Measurements from ENCODE around the gene DNMT3A.

Gene DNMT3A

DNA sequence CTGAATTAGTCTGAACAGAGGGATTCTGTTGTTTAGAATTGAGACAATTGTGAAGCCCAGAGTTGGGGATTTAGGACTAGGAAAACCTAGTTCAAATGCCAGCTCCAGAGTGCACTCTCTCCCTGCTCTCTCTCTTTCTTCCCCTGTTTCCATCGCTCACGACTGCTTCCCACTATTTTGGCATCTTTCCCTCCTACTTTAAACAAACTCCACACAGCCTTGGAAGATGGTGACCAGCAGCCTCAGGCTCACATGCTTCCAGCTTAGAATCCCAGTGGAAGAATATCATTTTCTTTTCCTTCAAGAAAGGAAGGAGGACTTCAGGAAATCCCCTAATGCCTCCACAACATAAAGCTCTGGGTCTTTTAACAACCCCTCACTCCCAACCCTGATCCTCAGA lies 6.1 kb upstream of the DNMT3A start:
- DNase-seq (ENCODE audit: low read depth in 2 of 3, low spot score in 1 of 3): no peak

DNA sequence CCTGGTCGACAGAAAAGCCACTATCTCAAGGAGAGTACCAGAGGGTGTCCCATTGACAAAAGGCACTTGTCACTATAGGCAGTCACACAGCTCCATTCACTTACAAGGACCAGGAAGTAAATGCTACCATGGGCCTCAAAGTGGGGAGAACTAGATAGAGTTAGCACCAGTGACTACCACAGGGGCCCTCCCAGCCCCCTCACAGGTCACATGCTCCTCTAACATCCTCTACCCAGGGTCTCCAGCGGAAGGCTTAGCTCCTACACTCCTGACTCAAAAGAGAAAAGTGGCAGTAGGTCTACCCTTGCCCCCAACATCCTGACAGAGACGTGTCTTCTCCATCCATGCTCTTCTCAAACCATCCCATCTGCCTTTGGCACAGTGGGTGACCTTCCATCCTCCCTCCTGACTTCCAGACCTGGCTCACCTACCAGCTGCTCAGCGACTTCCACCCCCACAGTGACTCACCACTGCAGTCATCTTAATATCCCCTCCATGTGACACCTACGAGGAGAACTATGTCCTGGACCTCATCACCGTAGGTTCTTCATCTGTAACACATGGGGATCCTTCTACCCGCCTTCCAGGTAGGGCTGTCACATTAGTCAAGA lies 5.6 kb upstream of the DNMT3A start:
- no peak for DNase-seq (ENCODE audit: low read depth in 2 of 3, low spot score in 1 of 3)

DNA sequence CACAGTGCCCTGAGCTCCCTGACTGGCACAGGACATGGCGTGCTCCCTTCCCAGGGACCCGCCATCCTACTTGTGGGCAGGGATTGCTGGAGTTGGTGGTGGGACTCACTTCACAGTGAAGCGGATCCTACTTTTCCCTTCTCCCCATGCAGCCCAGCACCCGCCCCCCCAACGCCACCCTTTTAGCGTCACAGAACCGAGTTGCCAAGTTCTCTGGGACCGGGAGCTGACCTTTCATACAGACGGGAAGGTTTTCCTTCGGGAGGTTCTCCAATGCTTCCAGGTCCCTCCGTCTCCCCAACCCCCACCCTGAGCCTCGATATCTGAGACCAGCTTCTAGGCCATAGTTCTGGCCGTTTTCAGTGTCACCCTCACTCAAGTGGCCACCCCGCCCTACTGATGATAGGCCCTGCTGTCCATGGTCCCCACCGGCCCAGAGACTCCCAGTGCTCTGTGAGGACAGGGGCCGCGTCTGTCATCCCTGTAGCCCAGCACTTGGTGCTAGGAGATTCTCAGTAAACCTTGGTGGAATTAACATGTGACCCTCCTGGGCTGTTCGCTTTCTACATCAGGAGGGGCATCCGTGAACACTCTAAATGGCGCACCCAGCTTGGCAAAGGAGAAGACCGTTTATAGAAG lies 1.6 kb upstream of the DNMT3A start:
- DNase-seq (ENCODE audit: low read depth in 2 of 3, low spot score in 1 of 3): no peak

DNA sequence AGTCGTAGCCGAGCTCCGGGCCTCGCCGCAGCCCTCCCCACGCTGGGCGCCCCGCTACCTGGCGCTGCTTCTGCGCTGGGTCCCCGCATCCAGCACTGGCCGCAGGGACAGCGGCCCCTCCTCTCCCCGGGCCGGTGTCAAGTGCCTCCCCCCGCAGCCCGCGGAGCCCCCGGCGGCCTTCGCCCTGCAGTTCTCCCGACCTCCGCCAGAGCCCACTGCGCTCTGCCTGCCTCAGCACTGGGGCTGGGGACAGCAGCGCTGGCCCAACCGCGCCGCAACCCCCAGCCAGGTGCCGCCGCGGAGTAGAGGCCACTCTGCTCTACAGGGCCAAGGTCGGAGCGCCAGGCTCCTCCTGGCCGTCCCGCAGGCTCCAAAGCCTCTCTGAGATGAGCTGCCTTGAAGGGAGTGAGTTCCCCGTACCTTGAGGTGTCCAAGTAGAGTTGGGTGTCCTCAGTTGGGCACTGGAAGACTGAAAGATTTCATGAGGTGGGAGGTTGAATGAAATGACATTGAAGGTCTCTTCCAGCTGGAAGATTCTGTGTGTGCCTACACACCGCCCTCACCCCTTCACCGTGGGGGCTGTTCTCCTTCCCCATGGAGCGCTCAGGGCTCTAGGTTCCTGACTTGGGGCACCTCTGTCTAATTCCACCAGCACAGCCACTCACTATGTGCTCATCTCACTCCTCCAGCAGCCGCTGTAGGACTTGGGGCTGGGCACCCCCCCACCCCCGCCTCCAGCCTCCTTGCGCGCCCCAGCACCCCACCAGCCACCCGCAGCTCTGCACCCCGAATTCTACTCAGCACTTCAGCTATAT lies 854 bp upstream of the DNMT3A start:
- peak; percentile 64 to 70 (median 70) for DNase-seq (ENCODE audit: low read depth in 2 of 3, low spot score in 1 of 3)

DNA sequence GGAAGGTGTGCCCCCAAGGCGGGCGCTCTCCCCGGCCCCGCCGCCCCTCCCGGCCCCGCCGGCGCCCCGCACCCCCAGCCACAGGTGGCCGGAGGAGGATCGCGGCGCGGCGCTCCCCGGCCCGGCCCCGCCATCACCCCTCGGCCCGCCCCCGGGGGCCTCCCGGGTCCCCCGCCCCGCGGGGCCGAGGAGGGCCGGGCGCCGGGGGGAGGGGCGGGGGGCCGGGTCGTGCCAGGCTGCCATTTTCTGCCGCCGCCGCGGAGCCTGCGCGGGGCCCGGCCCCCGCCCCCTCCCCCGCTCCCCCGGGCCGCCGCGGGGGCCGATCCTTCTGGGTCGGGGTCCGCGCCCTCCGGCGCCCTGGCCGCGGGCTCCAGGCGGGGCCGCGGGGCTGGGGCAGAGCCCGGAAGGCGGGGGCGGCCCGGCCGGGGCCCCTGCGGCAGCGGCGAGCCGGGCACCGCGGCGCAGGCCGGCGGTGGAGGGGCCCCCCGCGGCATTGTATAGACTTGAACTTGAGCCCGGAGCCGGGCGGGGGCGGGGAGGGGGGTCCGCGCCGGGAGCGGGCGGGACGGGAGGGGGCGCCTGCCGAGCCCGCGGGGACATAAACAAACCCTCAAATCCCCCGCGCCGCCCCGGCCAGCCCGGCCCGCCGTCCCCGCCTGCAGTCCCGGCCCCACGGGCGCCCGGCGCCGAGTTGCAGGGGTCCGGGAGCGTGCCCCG lies 556 bp downstream of the DNMT3A start:
- DNase-seq (ENCODE audit: low read depth in 2 of 3, low spot score in 1 of 3): no peak

DNA sequence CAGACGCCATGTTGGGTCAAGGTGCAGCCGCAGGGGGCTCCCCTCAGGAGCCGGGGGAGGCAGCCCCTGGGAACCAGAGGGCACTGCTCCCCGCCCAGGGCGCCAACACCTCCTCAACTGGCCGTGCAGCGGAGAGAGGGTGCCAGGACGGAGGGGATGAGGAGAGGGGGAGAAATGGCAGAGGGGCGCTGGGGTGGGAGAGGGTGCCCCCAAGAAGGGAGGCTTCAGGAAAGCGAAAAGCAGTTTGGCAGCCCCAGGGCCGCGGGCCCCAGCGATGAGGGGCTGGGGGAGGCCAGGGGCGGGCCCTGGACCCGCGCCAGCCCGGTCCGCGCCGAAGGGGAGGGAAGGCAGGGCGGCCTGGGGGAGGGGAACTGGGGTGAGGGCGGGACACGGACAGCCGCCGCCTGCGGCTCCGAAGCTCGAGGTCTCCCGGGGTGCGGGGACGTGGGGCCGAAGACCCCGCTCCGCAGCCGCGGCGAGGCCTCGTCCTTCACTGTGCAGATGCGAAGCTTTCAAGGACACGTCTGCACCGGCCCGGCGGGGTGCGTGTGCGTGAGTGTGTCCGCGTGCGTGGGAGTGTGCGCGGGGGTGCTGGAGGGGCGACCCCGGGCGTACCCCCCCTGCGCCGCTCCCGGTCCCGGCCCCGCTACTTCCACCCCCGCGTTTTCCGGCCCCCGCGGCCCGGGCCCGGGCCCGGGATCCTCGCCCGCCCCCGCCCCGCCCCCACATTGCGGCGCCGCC lies 1.4 kb downstream of the DNMT3A start:
- no peak for DNase-seq (ENCODE audit: low read depth in 2 of 3, low spot score in 1 of 3)

DNA sequence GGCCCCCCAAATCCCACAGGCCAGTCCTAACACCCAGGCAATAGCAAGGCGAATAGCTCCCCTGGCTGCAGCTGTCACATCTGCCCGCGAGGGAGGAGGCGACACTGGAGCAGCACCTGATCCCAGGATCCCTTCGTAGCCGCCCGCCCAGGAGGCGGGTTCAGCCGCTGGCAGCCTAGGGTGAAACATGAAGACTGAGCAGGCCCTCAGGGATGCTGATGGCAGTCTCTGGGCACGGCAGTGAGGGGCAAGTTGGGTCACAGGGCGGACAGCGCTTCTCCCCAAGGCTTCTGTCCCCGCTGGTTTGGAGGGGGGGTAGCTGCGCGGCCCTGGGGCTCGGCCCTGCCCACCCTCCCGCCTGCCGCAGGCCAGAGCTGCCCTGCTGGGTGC lies 1.9 kb downstream of the DNMT3A start:
- no peak for DNase-seq (ENCODE audit: low read depth in 2 of 3, low spot score in 1 of 3)

DNA sequence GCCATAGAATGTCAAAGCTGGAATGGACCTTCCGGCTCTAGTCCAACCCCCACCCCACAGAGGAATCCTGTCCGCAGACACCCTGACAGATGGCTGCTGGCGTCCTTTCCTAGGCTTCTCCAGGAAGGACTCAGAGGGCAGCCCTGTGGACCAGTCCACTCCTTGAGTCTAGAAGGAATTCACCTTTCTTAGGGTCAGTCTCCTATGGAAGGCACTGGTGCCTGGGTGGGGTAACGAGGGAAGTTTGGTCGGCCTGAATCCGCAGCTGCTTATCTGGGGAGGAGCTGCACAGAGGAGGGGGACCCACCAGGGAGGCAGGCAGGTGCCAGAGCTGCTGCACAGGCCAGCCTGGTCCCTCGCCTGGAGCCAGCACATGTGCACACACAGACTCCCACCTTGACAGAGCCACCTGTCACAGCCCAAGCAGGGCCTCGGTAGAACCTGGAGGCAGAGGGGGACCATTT lies 2.5 kb downstream of the DNMT3A start:
- DNase-seq (ENCODE audit: low read depth in 2 of 3, low spot score in 1 of 3): no peak

DNA sequence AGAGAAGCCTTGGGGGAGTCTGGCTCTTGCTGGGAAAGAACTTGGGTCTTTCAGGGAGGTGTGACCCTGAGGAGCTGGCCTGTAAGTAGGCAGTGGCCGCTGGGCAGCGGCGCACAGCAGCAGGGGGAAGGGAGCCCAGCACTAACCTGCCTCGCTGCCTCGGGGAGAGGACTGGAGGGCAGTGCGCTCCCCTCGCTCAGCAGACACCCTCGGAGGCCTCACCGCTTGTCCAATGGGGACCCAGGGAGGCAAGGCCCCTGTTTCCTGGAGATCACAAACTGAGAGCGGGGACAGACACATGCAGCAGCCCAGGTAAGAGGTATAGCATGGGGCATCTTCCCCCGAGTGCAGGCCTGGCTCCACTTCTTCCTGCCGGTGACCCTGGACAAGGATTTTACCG lies 3.3 kb downstream of the DNMT3A start:
- DNase-seq (ENCODE audit: low read depth in 2 of 3, low spot score in 1 of 3): no peak

DNA sequence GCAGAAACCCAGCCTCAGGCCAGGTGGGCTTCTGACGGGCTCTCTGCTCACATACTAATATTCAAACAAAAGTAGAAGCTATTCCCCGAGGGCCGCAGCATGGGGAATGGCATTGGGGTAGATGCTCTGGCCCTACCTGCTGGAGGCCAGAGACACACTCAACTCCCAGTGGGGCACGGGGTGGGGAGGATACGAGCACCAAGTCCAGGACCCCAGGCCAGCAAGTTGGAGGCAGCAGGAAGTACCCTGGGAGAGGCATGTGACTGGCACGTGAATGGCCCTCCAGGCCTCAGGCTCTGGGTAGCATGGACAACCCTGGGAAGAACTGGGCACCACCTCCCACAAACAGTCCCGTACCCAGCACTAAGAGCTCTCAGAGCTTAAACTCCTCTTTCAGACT lies 3.8 kb downstream of the DNMT3A start:
- no peak for DNase-seq (ENCODE audit: low read depth in 2 of 3, low spot score in 1 of 3)

DNA sequence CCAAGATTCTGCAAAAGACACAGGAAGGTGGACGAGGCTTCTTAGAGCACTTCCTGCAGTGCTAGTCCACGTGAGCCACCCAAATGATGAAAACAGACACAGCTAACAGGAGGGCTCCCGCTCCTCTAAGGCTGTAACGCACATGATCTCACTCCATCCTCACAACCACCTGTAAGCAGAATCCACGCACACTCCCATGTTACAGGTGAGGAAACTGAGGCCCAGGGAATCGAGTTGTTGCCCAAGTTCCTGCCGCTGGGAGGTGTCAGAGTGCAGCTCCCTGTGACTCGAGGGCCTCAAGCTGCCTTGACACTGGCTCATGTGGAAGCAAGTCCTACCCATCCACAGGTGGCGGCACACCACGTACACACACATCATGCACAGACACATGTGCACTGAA lies 4.4 kb downstream of the DNMT3A start:
- DNase-seq (ENCODE audit: low read depth in 2 of 3, low spot score in 1 of 3): no peak

DNA sequence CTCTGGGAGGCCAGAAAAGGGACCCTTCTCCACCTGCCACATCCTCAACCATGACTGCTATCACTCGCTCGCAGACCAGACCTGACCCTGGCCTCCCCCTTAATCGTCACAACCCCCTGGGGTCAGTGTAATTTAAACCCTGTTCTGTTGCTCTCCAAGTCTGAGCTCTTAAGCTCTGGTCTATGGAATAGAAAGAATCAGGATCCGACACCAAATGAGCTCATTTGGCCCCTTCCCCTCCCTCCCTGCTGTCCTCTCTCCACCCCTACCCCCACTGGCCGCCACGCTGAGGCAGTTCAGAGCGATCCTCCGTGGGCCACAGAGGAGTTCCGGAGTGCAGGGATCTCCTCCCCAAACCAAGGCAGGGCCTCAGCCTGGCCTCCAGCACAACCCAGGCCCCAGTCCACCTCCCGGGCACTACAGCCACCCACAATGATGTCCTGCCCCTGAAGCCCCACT lies 5.3 kb downstream of the DNMT3A start:
- no peak for DNase-seq (ENCODE audit: low read depth in 2 of 3, low spot score in 1 of 3)

DNA sequence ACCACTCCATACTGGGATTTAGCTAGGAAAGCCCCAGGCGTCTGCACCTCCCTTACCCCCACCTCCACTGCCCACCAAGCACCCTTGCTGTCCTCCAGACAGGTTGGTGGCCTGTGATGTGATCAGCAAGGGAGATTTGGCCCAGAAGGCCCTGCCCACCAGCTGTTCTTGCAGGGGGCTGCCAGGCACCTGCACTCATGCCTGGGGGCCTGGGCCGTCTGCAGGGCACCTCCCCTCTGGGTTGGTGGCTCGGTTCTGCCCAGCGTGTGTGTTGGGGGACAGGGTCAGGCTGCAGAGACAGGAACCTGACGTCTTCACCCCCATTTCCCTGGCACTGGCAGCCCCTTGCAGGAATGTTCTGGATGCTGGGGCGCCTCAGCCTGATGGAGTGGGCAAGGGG lies 5.8 kb downstream of the DNMT3A start:
- DNase-seq (ENCODE audit: low read depth in 2 of 3, low spot score in 1 of 3): no peak

DNA sequence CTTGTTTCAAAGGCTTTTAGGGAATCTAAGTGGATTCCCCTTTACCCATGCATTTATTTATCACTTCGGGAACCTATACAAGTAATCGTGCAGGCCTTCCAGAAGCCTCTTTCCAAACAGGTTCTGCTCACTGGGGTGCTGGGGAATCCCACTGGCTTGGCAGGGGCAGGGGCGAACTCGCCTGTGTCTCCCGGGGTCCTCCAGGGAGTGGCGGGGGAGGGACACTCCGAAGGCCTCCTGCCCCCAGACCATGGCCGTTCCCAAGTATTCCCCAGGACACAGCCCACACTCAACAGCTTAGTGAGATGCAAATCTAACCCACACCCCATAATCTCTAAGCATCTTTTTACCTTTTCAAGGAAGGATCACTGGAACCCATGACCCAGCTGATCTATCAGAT lies 6.5 kb downstream of the DNMT3A start:
- DNase-seq (ENCODE audit: low read depth in 2 of 3, low spot score in 1 of 3): no peak

DNA sequence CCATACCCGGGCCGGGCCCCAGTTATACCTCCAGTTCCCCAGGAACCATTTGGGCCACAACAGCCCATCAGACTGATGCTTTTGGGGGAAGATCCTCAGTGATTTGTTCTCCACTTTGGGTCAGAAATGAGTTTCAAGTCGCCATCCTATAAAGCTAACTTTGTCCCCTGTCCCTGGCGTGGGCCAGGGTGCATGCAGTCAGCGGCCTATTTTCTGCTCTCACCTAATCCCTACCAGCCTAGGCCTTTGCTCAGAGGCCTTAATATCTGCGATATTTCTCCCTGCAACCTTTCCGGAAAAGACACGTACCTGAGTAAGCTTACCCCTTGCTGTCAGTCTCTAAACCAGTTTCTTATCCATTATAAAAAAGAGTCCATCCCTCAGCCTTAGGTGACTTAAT lies 7.2 kb downstream of the DNMT3A start:
- no peak for DNase-seq (ENCODE audit: low read depth in 2 of 3, low spot score in 1 of 3)

DNA sequence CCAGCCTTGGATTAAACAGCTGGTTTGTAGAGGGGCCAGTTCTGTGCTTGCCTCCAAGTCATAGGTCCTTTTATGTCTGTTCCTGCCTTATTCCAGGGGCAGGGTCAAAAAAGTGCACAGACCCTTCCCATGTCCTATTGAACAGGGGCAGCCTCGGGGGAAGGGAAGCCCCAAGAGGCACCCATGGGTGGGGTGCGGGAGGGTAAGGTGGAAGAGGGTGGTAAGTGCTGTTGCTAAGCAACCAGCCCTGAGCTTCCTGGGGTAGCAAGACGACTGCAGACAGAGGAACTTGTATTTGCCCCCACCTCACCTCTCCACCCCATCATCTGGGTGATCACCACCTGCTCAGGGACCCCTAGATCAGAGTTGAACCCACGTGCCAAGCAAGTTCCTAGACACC lies 7.7 kb downstream of the DNMT3A start:
- no peak for DNase-seq (ENCODE audit: low read depth in 2 of 3, low spot score in 1 of 3)

DNA sequence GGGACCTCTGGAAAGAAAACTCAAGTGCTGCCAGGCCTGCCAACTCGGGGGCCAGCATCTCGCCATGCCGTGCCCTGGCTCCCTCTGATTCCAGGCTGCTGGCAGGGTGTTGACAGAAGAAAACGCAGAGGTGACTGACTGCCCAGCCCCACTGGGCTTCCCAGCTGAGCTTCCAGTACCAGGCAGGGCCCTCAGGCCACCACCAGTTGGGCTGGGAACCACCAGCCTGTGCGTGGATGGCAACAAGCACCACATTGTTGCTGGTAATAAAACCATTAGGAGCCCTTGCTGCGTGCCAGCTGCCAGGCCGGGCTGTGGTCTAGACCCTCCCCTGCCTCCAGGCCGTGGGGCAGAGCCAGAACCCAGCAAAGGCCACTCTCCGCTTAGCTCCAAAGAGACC lies 9.2 kb downstream of the DNMT3A start:
- DNase-seq (ENCODE audit: low read depth in 2 of 3, low spot score in 1 of 3): no peak

DNA sequence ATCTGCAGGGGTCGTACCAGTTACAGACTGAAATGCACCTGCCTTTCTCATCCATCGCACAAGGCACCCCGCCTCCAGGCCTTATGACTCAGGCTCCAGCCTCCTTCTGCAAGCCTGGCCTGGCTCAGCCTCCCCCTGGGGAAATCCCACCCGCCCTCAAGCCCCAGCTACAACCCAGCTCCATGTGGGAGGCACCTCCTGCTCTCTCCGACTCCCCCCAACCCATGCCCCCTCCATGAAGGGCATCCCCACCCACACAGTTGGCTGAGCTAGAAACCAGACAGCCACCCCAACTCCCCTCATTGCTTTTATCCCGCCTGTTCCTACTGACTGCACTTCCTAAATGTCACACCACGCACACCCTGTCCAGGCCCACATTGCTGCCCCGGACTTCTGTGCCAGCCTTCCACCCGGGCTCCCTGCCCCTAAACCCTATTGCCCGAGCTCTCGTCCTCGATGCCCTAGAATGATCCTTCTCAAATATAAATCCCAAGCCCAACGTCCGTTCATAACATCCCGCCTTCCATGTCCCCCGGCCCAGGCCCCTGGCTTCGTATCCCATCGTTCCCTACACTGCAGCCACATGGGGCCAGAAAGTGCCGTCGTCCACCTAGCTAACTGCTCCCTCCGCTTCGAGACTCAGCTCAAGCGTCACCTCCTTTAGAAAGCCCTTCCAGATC lies 9.9 kb downstream of the DNMT3A start:
- peak in 1 of 3 donors; percentile 44 for DNase-seq (ENCODE audit: low read depth in 2 of 3, low spot score in 1 of 3)

DNA sequence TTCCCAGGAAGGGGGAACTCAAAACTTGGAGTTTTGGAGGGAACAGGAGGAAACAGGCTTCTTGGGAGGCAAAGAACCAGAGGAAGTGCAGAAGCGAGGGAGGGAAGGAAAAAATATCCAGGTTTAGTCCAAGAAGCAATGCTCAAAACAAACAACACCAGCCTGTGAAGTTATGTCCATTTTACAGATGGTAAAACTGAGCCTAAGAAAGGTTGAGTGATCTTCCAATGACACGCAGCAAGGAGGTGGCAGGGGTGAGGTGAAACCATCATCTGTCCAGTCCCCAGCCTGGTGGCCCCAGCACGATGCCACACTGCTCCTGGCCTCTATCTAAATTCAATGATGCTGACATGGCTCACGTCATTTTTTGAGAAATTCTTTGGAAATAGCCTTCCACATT lies 10.8 kb downstream of the DNMT3A start:
- DNase-seq (ENCODE audit: low read depth in 2 of 3, low spot score in 1 of 3): no peak

DNA sequence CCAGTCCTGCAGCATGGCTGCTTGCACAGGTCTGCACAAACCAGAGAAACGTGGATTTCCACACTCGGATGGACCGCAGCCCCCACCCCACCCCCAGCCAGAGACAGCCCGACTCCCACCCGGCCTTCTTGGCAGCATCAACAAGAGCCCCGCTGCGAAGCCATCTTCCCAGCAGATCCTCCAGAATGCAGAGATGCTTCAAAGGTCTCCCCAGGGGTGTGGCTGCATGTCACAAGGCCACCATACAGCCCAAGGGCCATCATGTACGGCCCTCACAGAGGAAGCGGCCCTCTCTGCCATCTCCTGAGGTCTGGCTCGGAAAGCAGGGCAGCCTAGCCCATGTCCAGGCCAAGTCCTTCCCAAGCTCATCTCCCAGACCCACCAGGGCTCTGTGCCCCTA lies 11.5 kb downstream of the DNMT3A start:
- DNase-seq (ENCODE audit: low read depth in 2 of 3, low spot score in 1 of 3): no peak
